CD4-positive, alpha-beta memory T cell (primary cell): Measurements from ENCODE around the gene APBB2. TPM values are rescaled to one million over a fixed set of nuclear protein-coding genes. Genes with fewer than 3 reads are reported as not detected.
A peak's percentile ranks its signal among the peaks of the same experiment; 100 is the strongest.

Source experiments
- CTCF ChIA-PET: fragments of 350-600 bp; sonication (Branson Sonifier 250); formaldehyde crosslinking; loops from one replicate; lab custom pipeline; 2021; ENCODE audit warnings: inconsistent platforms; ENCODE audit not compliant: partially characterized antibody; lab: Charles Lee
- POLR2A ChIA-PET: fragments of 350-600 bp; sonication (Branson Sonifier 250); formaldehyde crosslinking; loops from one replicate; lab custom pipeline; 2021; ENCODE audit not compliant: partially characterized antibody; lab: Charles Lee
- DNase-seq, 5 donors: peaks; one replicate each; pipeline versions ENCODE4 v3.0.0 to v3.0.0-alpha.2; 2020 to 2022; ENCODE audit warnings: mixed read lengths in 1 of 5
- H3K27ac ChIP-seq: one replicate; pipeline ENCODE4 v1.7.0; 2013; ENCODE audit warnings: low read depth, low read length
- H3K27me3 ChIP-seq: 2 replicates; pipeline ENCODE4 v1.7.0; 2013; ENCODE audit warnings: mild to moderate bottlenecking, low read length, moderate library complexity; ENCODE audit not compliant: insufficient read depth
- H3K36me3 ChIP-seq: 2 replicates; pipeline ENCODE4 v1.7.0; 2013; ENCODE audit warnings: mild to moderate bottlenecking, low read length, moderate library complexity; ENCODE audit not compliant: insufficient read depth
- H3K4me1 ChIP-seq: 2 replicates; pipeline ENCODE4 v1.7.0; 2013; ENCODE audit warnings: mild to moderate bottlenecking, low read length, moderate library complexity; ENCODE audit not compliant: insufficient read depth
- H3K4me3 ChIP-seq, 2 donors: one replicate each; pipeline ENCODE4 v1.7.0; 2013; ENCODE audit warnings: low read length in 2 of 2, mild to moderate bottlenecking in 1 of 2
- H3K9me3 ChIP-seq, 2 donors: one replicate each; pipeline ENCODE4 v1.7.0; 2013; ENCODE audit warnings: low read length in 2 of 2, control low read depth in 1 of 2; ENCODE audit not compliant: control insufficient read depth in 1 of 2
- H3K27ac Mint-ChIP-seq, 7 donors: one replicate each; pipeline ENCODE4 v1.8.0; 2020 to 2021; ENCODE audit warnings: mixed read lengths in 7 of 7, mild to moderate bottlenecking in 6 of 7, inconsistent platforms in 3 of 7, moderate library complexity in 3 of 7
- H3K27me3 Mint-ChIP-seq, 2 donors: one replicate each; pipeline ENCODE4 v1.8.0; 2020 to 2021; ENCODE audit warnings: mixed read lengths in 2 of 2
- H3K36me3 Mint-ChIP-seq, 2 donors: one replicate each; pipeline ENCODE4 v1.8.0; 2020 to 2021; ENCODE audit warnings: mixed read lengths in 2 of 2, inconsistent platforms in 1 of 2, mild to moderate bottlenecking in 1 of 2
- H3K4me1 Mint-ChIP-seq, 4 donors: one replicate each; pipeline ENCODE4 v1.8.0; 2020 to 2021; ENCODE audit warnings: mixed read lengths in 4 of 4, mild to moderate bottlenecking in 1 of 4
- H3K4me3 Mint-ChIP-seq, 8 donors: one replicate each; pipeline ENCODE4 v1.8.0; 2020 to 2021; ENCODE audit warnings: mixed read lengths in 8 of 8, mild to moderate bottlenecking in 7 of 8, moderate library complexity in 6 of 8, inconsistent platforms in 3 of 8
- H3K9me3 Mint-ChIP-seq, 8 donors: one replicate each; pipeline ENCODE4 v1.8.0; 2020 to 2021; ENCODE audit warnings: mixed read lengths in 8 of 8, mild to moderate bottlenecking in 5 of 8, inconsistent platforms in 3 of 8, moderate library complexity in 1 of 8
- intact Hi-C: fragments of 100-400 bp; cut with micrococcal nuclease; formaldehyde crosslinking; loops from one replicate; pipeline ENCODE4 v1.15.1; 2023
- polyA plus RNA-seq, 2 donors: library from polyadenylated mRNA; unstranded; fragments of 300-500 nt; fragmentation: Illumina TruSeq; gene quantifications; one replicate each; pipeline ENCODE4 v1.2.3, GENCODE V29; 2021
- total RNA-seq, 2 experiments: library from RNA; stranded (reverse); gene quantifications; one replicate each; pipeline ENCODE4 v1.2.3, GENCODE V29; 2021

Gene APBB2
- total and polyA plus RNA-seq, 4 experiments from 2014 or later, result 0.50 to 0.58 TPM; not detected in 2

GRCh38 chr4:41211951-41212615 lies 2.3 kb downstream of the APBB2 start:
- H3K9me3 ChIP-seq, result no peaks in the 10 kb centered on the region
- H3K27me3 ChIP-seq, result peaks cover 10% of the 10 kb centered on the region
- Mint-ChIP-seq H3K9me3 (peaks cover 0 to 4% (median 0%) of the 10 kb centered on the region in 8 donors), H3K4me3 (peak overlapping the region in 2 of 8 donors; percentile 33 to 41), H3K36me3 (no peaks in the 10 kb centered on the region), H3K27ac (no peak overlapping the region), H3K4me1 (peaks cover 13 to 23% (median 22%) of the 10 kb centered on the region in 4 donors), H3K27me3 (peaks cover 34 to 38% of the 10 kb centered on the region in 2 donors)
- DNase-seq, result no peak
- no peaks in the 10 kb centered on the region for H3K36me3 ChIP-seq
- intact Hi-C loops, result no loop called here
- H3K4me3 ChIP-seq, result no peak overlapping the region
- CTCF ChIA-PET, result no interaction called here
- no peak overlapping the region for H3K27ac ChIP-seq
- POLR2A ChIA-PET, result no interaction called here
- H3K4me1 ChIP-seq, result peaks cover 20% of the 10 kb centered on the region

- DNase-seq, result no peak
- H3K4me1 ChIP-seq, result peaks cover 8% of the 10 kb centered on the region
- Mint-ChIP-seq H3K36me3 (no peaks in the 10 kb centered on the region), H3K27ac (no peak overlapping the region), H3K27me3 (peaks cover 23 to 25% of the 10 kb centered on the region in 2 donors), H3K9me3 (peaks cover 0 to 2% (median 0%) of the 10 kb centered on the region in 8 donors), H3K4me1 (peaks cover 6 to 15% (median 9%) of the 10 kb centered on the region in 4 donors), H3K4me3 (no peak overlapping the region)
- ChIA-PET CTCF (no interaction called here), POLR2A (no interaction called here)
- no peak overlapping the region for H3K27ac ChIP-seq
- no peaks in the 10 kb centered on the region for H3K9me3 ChIP-seq
- intact Hi-C loops, result no loop called here
- H3K4me3 ChIP-seq, result no peak overlapping the region
- no peaks in the 10 kb centered on the region for H3K27me3 ChIP-seq
- no peaks in the 10 kb centered on the region for H3K36me3 ChIP-seq
Measured at GRCh38 chr4:41209901-41210300, 4.4 kb downstream of the APBB2 start.

- H3K4me1 Mint-ChIP-seq, result peaks cover 4 to 11% (median 8%) of the 10 kb centered on the region in 4 donors
- Histone ChIP-seq H3K4me3 (no peak overlapping the region), H3K27me3 (no peaks in the 10 kb centered on the region), H3K36me3 (no peaks in the 10 kb centered on the region), H3K4me1 (peaks cover 4% of the 10 kb centered on the region), H3K9me3 (no peaks in the 10 kb centered on the region), H3K27ac (no peak overlapping the region)
- no peak for DNase-seq
- peaks cover 0 to 2% (median 0%) of the 10 kb centered on the region in 8 donors for H3K9me3 Mint-ChIP-seq
- no peak overlapping the region for H3K4me3 Mint-ChIP-seq
- ChIA-PET POLR2A (no interaction called here), CTCF (interaction anchor here (1.3 kb wide), 1 partner anchor 9 kb away, joined by 4 read pairs; no protein-coding TSS in a partner anchor)
- no peak overlapping the region for H3K27ac Mint-ChIP-seq
- H3K36me3 Mint-ChIP-seq, result no peaks in the 10 kb centered on the region
- intact Hi-C loops, result no loop called here
- peaks cover 21 to 23% of the 10 kb centered on the region in 2 donors for H3K27me3 Mint-ChIP-seq
Measured at GRCh38 chr4:41209187-41209586, 5.2 kb downstream of the APBB2 start.

- no peak overlapping the region for H3K27ac Mint-ChIP-seq
- no peaks in the 10 kb centered on the region for H3K36me3 Mint-ChIP-seq
- CTCF ChIA-PET, result no interaction called here
- H3K4me3 Mint-ChIP-seq, result no peak overlapping the region
- Histone ChIP-seq H3K4me1 (no peaks in the 10 kb centered on the region), H3K36me3 (no peaks in the 10 kb centered on the region), H3K27ac (no peak overlapping the region), H3K9me3 (no peaks in the 10 kb centered on the region), H3K4me3 (no peak overlapping the region), H3K27me3 (no peaks in the 10 kb centered on the region)
- H3K4me1 Mint-ChIP-seq, result no peaks in the 10 kb centered on the region
- DNase-seq, result no peak
- peaks cover 12% of the 10 kb centered on the region in 2 donors for H3K27me3 Mint-ChIP-seq
- H3K9me3 Mint-ChIP-seq, result no peaks in the 10 kb centered on the region
- POLR2A ChIA-PET, result no interaction called here
- intact Hi-C loops, result no loop called here
Measured at GRCh38 chr4:41207291-41207831, 7.0 kb downstream of the APBB2 start.

- Mint-ChIP-seq H3K4me1 (no peaks in the 10 kb centered on the region), H3K27ac (no peak overlapping the region), H3K36me3 (no peaks in the 10 kb centered on the region), H3K4me3 (peak overlapping the region in 1 of 8 donors; percentile 17), H3K27me3 (peaks cover 11 to 17% of the 10 kb centered on the region in 2 donors), H3K9me3 (no peaks in the 10 kb centered on the region)
- Histone ChIP-seq H3K4me1 (no peaks in the 10 kb centered on the region), H3K36me3 (no peaks in the 10 kb centered on the region), H3K4me3 (no peak overlapping the region), H3K27ac (no peak overlapping the region), H3K9me3 (no peaks in the 10 kb centered on the region), H3K27me3 (no peaks in the 10 kb centered on the region)
- intact Hi-C loops, result no loop called here
- CTCF ChIA-PET, result no interaction called here
- POLR2A ChIA-PET, result no interaction called here
- no peak for DNase-seq
Measured at GRCh38 chr4:41205854-41206460, 8.4 kb downstream of the APBB2 start.

- Histone ChIP-seq H3K9me3 (no peaks in the 10 kb centered on the region), H3K4me1 (no peaks in the 10 kb centered on the region), H3K4me3 (no peak overlapping the region), H3K27me3 (no peaks in the 10 kb centered on the region), H3K27ac (no peak overlapping the region), H3K36me3 (no peaks in the 10 kb centered on the region)
- H3K36me3 Mint-ChIP-seq, result no peaks in the 10 kb centered on the region
- peaks cover 11 to 17% of the 10 kb centered on the region in 2 donors for H3K27me3 Mint-ChIP-seq
- H3K4me3 Mint-ChIP-seq, result no peak overlapping the region
- ChIA-PET CTCF (interaction anchor here (0.8 kb wide), 1 partner anchor 303 kb away, joined by 3 read pairs; no protein-coding TSS in a partner anchor), POLR2A (no interaction called here)
- intact Hi-C loops, result no loop called here
- H3K9me3 Mint-ChIP-seq, result no peaks in the 10 kb centered on the region
- H3K27ac Mint-ChIP-seq, result no peak overlapping the region
- no peak for DNase-seq
- H3K4me1 Mint-ChIP-seq, result no peaks in the 10 kb centered on the region
Measured at GRCh38 chr4:41205130-41205529, 9.2 kb downstream of the APBB2 start.

GRCh38 chr4:41204400-41204978 lies 9.9 kb downstream of the APBB2 start:
- POLR2A ChIA-PET, result no interaction called here
- Histone ChIP-seq H3K27me3 (no peaks in the 10 kb centered on the region), H3K9me3 (no peaks in the 10 kb centered on the region), H3K4me1 (no peaks in the 10 kb centered on the region), H3K27ac (no peak overlapping the region), H3K36me3 (no peaks in the 10 kb centered on the region), H3K4me3 (no peak overlapping the region)
- Mint-ChIP-seq H3K4me3 (no peak overlapping the region), H3K36me3 (no peaks in the 10 kb centered on the region), H3K4me1 (no peaks in the 10 kb centered on the region), H3K9me3 (no peaks in the 10 kb centered on the region), H3K27ac (no peak overlapping the region), H3K27me3 (peaks cover 11 to 17% of the 10 kb centered on the region in 2 donors)
- DNase-seq, result no peak
- CTCF ChIA-PET, result no interaction called here
- intact Hi-C loops, result no loop called here
